ENCODE measurements around the gene OTOS. TPM values are rescaled to one million over a fixed set of nuclear protein-coding genes. Genes with fewer than 3 reads are reported as not detected.

Gene OTOS
- total and polyA plus RNA-seq, 2 experiments from 2014 or later, result not detected

DNA sequence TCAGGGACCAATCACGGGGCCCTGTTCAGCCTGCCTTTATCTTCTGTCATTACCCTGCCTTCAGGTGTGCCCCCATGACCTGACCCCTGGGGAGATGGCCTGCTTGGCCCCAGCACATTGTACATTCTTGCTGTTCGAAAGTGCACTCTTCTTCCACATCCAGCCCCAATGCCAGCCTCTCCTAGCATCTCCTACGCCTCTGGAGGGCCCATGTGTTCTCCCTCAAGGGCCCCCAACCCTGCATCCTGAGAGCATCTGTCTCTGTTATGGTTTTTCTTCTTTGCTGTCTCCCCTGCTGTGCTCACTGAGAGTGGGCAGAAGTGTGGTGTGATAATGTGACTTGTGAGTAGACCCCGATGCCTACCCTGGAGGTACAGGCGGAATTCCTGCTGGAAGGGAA lies 41.5 kb upstream of the OTOS start:
- H3K36me3 ChIP-seq (ENCODE audit: low read depth), result no peaks in the 10 kb centered on the region
- H3K27me3 ChIP-seq (replicated peaks; ENCODE audit: insufficient read depth), result peaks cover 82% of the 10 kb centered on the region
- in situ Hi-C loops (cut with MboI), result no loop called here
- no peaks in the 10 kb centered on the region for H3F3A ChIP-seq (ENCODE audit: insufficient read depth)
- no peak for DNase-seq
- H2AFZ ChIP-seq, result no peak overlapping the region
- no peaks in the 10 kb centered on the region for H4K20me1 ChIP-seq (ENCODE audit: insufficient read depth)
- WGBS, 2 experiments (ENCODE audit: low coverage in 1 of 2, low lambda C conversion rate in 2 of 2, missing lambda C conversion rate in 2 of 2), result 43 to 49% methylated on average over 5 of the region's 5 CpGs
- H3K79me2 ChIP-seq (ENCODE audit: insufficient read depth), result no peaks in the 10 kb centered on the region
- H3K4me1 ChIP-seq (ENCODE audit: insufficient read depth), result no peaks in the 10 kb centered on the region
- no peak overlapping the region for H3K4me2 ChIP-seq (ENCODE audit: unreplicated experiment)
- H3K9ac ChIP-seq, result no peak overlapping the region
- H3K4me3 ChIP-seq, result no peak overlapping the region
- TF ChIP-seq EZH2 (IDR thresholded peaks at IDR 0.05; ENCODE audit: insufficient read depth, poor library complexity, severe bottlenecking), result no peak
- TF ChIP-seq EZH2phosphoT487 (IDR thresholded peaks at IDR 0.05; ENCODE audit: insufficient read depth, low read depth), result no peak
- H3K27ac ChIP-seq, result no peak overlapping the region
- H3K9me2 ChIP-seq (ENCODE audit: insufficient read depth), result no peaks in the 10 kb centered on the region
- no peaks in the 10 kb centered on the region for H3K9me3 ChIP-seq (ENCODE audit: low read depth)

DNA sequence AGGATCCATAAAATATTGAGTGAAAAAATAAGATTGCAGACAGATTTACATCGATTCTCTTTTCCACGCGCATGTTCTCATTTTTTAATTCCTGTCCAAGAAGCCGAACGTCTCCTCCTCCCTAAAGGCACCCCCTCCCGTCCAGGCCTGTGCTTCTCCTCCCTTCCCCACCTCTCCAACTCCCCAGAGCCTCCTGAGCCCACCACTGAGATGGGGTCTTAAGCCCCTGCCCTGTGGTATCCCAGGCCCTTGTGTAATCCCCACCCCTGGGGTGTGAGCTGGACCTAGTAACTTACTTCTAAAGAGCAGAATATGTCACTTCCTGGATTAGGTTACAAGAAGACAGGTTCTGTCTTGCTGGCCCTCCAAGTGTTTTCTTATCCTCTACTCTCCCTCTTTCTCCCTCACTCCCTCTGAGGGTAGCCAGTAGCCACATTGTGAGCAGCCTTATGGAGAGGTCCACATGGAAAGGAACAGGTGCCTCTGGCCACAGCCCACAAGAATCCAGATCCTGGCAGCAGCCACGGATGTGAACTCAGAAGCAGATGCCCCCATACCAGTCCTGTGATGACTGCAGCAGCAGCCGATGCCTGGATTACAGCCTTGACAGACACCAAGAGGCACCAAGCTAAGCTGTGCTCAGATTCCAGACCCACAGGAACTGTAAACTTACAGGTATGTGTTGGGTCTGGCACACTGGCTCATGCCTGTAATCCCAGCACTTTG lies 39.6 kb upstream of the OTOS start:
- in situ Hi-C loops (cut with MboI), result no loop called here
- no peaks in the 10 kb centered on the region for H4K20me1 ChIP-seq (ENCODE audit: insufficient read depth)
- TF ChIP-seq EZH2 (IDR thresholded peaks at IDR 0.05; ENCODE audit: insufficient read depth, poor library complexity, severe bottlenecking) (no peak), EZH2phosphoT487 (IDR thresholded peaks at IDR 0.05; ENCODE audit: insufficient read depth, low read depth) (no peak)
- no peak overlapping the region for H3K4me3 ChIP-seq
- WGBS, 2 experiments (ENCODE audit: low coverage in 1 of 2, low lambda C conversion rate in 2 of 2, missing lambda C conversion rate in 2 of 2), result 42 to 44% methylated on average over 6 to 8 of the region's 8 CpGs
- H2AFZ ChIP-seq, result no peak overlapping the region
- H3K9me3 ChIP-seq (ENCODE audit: low read depth), result no peaks in the 10 kb centered on the region
- H3K4me1 ChIP-seq (ENCODE audit: insufficient read depth), result no peaks in the 10 kb centered on the region
- no peak overlapping the region for H3K4me2 ChIP-seq (ENCODE audit: unreplicated experiment)
- no peak overlapping the region for H3K9ac ChIP-seq
- peaks cover 91% of the 10 kb centered on the region for H3K27me3 ChIP-seq (replicated peaks; ENCODE audit: insufficient read depth)
- no peaks in the 10 kb centered on the region for H3K36me3 ChIP-seq (ENCODE audit: low read depth)
- H3F3A ChIP-seq (ENCODE audit: insufficient read depth), result no peaks in the 10 kb centered on the region
- DNase-seq, result no peak
- H3K79me2 ChIP-seq (ENCODE audit: insufficient read depth), result no peaks in the 10 kb centered on the region
- no peaks in the 10 kb centered on the region for H3K9me2 ChIP-seq (ENCODE audit: insufficient read depth)
- no peak overlapping the region for H3K27ac ChIP-seq

DNA sequence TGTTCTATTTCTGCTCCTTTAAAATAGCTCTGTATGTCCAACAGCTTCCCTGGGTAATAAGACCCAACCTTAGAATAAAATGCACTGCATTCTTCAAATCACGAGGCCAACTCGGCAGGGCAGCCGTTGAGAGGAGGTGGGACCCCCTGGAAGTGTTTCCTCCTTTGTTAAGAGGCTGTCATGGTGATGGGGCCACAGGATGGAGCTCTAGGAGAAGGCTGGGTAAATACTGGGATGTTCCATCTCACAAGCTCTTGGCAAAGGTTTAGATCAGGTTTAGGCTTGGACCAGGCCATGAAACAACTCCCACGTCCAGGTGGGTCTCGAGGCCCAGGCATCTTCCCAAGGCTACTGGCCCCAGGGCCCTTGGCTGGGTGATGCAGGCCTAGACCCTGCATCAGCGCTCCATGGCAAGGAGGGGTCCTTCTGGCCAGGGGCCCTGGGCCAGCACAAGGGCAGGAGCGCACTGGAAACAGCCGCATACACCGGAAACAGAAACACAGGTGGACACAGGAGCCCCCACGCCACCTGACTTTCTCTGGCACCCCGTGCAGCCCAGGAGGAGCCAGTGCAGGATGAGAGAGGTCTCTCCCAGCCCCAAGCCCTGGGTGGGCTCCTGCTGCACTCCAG lies 38.8 kb upstream of the OTOS start:
- in situ Hi-C loops (cut with MboI), result no loop called here

DNA sequence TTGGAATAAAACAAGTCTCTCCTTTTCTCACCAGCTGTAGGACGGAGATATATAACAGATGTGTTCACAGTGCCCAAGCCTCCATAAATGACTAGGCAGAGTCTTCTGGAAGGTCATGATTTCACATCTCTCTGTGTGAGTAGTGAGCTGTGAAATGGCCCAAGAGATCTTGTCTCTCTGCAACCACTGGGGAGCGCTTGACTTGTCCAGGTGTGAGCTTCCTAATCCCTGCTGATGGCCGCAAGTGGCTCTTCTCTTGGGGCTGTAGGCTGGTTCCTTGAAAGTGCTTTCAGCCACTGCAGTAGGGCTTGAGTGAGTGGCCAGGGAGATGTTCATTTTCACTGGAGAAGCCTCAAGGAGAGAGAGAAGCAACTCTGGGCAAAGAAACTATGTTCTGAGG lies 38.1 kb upstream of the OTOS start:
- 7 to 11% methylated on average over 3 of the region's 3 CpGs for WGBS, 2 experiments (ENCODE audit: low coverage in 1 of 2, low lambda C conversion rate in 2 of 2, missing lambda C conversion rate in 2 of 2)
- no peaks in the 10 kb centered on the region for H3K9me3 ChIP-seq (ENCODE audit: low read depth)
- H3K79me2 ChIP-seq (ENCODE audit: insufficient read depth), result no peaks in the 10 kb centered on the region

More for the DNA sequence above, 38.8 kb upstream of the OTOS start:
- no peak overlapping the region for H3K27ac ChIP-seq
- H2AFZ ChIP-seq, result no peak overlapping the region
- no peaks in the 10 kb centered on the region for H3K9me2 ChIP-seq (ENCODE audit: insufficient read depth)
- WGBS, 2 experiments (ENCODE audit: low coverage in 1 of 2, low lambda C conversion rate in 2 of 2, missing lambda C conversion rate in 2 of 2), result 58 to 64% methylated on average over 11 of the region's 11 CpGs
- no peak overlapping the region for H3K9ac ChIP-seq
- TF ChIP-seq EZH2phosphoT487 (IDR thresholded peaks at IDR 0.05; ENCODE audit: insufficient read depth, low read depth) (no peak), EZH2 (IDR thresholded peaks at IDR 0.05; ENCODE audit: insufficient read depth, poor library complexity, severe bottlenecking) (no peak)
- H3K9me3 ChIP-seq (ENCODE audit: low read depth), result no peaks in the 10 kb centered on the region
- no peaks in the 10 kb centered on the region for H3K79me2 ChIP-seq (ENCODE audit: insufficient read depth)
- H3K4me2 ChIP-seq (ENCODE audit: unreplicated experiment), result no peak overlapping the region
- no peaks in the 10 kb centered on the region for H4K20me1 ChIP-seq (ENCODE audit: insufficient read depth)
- H3K4me1 ChIP-seq (ENCODE audit: insufficient read depth), result no peaks in the 10 kb centered on the region
- no peaks in the 10 kb centered on the region for H3F3A ChIP-seq (ENCODE audit: insufficient read depth)
- no peaks in the 10 kb centered on the region for H3K36me3 ChIP-seq (ENCODE audit: low read depth)
- H3K4me3 ChIP-seq, result no peak overlapping the region
- peaks cover 84% of the 10 kb centered on the region for H3K27me3 ChIP-seq (replicated peaks; ENCODE audit: insufficient read depth)
- no peak for DNase-seq

More for the DNA sequence above, 38.1 kb upstream of the OTOS start:
- Histone ChIP-seq H3K4me3 (no peak overlapping the region), H3K27ac (no peak overlapping the region), H2AFZ (no peak overlapping the region), H3F3A (ENCODE audit: insufficient read depth) (no peaks in the 10 kb centered on the region), H3K9me2 (ENCODE audit: insufficient read depth) (no peaks in the 10 kb centered on the region), H3K4me1 (ENCODE audit: insufficient read depth) (no peaks in the 10 kb centered on the region), H3K27me3 (replicated peaks; ENCODE audit: insufficient read depth) (peaks cover 77% of the 10 kb centered on the region), H3K4me2 (ENCODE audit: unreplicated experiment) (no peak overlapping the region), H4K20me1 (ENCODE audit: insufficient read depth) (no peaks in the 10 kb centered on the region), H3K36me3 (ENCODE audit: low read depth) (no peaks in the 10 kb centered on the region), H3K9ac (no peak overlapping the region)
- TF ChIP-seq EZH2 (IDR thresholded peaks at IDR 0.05; ENCODE audit: insufficient read depth, poor library complexity, severe bottlenecking) (no peak), EZH2phosphoT487 (IDR thresholded peaks at IDR 0.05; ENCODE audit: insufficient read depth, low read depth) (no peak)
- peak; percentile 13 for DNase-seq
- in situ Hi-C loops (cut with MboI), result no loop called here
